RWPE2 (cell line): ENCODE measurements around the gene SIX3.

Experiments used
- ATAC-seq: fragments of 200-7000 bp; cut with Tn5 transposase; 3 replicates; pipeline ENCODE4 v1.9.1; 2021; ENCODE audit warnings: low read depth
- DNase-seq: peaks from one replicate; pipeline ENCODE4 v3.0.0-alpha.2; 2020; ENCODE audit warnings: low spot score
- H3K27ac ChIP-seq: fragments of 450-650 bp; 2 replicates; pipeline ENCODE4 v1.5.1; 2017; ENCODE audit warnings: mild to moderate bottlenecking; ENCODE audit not compliant: poor library complexity, severe bottlenecking
- H3K27me3 ChIP-seq: fragments of 250-450 bp; sonication (Bioruptor Pico); 2 replicates; pipeline ENCODE4 v1.5.1; 2021; ENCODE audit warnings: mild to moderate bottlenecking, moderate library complexity; ENCODE audit not compliant: insufficient read depth, poor library complexity, severe bottlenecking
- H3K36me3 ChIP-seq: fragments of 250-450 bp; sonication (Bioruptor Pico); 2 replicates; pipeline ENCODE4 v1.5.1; 2020; ENCODE audit warnings: low read depth, mild to moderate bottlenecking, moderate library complexity
- H3K4me1 ChIP-seq: fragments of 250-450 bp; sonication (Bioruptor Pico); 2 replicates; pipeline ENCODE4 v1.5.1; 2021; ENCODE audit warnings: mild to moderate bottlenecking, moderate library complexity; ENCODE audit not compliant: insufficient read depth, poor library complexity, severe bottlenecking
- H3K4me3 ChIP-seq: fragments of 250-450 bp; sonication (Bioruptor Pico); 2 replicates; pipeline ENCODE4 v1.5.1; 2021; ENCODE audit warnings: mild to moderate bottlenecking, moderate library complexity; ENCODE audit not compliant: severe bottlenecking
- H3K9me3 ChIP-seq: fragments of 250-450 bp; sonication (Bioruptor Pico); 2 replicates; pipeline ENCODE4 v1.5.1; 2021; ENCODE audit warnings: mild to moderate bottlenecking, moderate library complexity; ENCODE audit not compliant: severe bottlenecking
- CTCF ChIP-seq: fragments of 450-650 bp; IDR thresholded peaks from one replicate; pipeline ENCODE4 v1.5.1; 2017; ENCODE audit warnings: mild to moderate bottlenecking, moderate library complexity; ENCODE audit not compliant: poor library complexity, severe bottlenecking

The SIX3 gene

DNA sequence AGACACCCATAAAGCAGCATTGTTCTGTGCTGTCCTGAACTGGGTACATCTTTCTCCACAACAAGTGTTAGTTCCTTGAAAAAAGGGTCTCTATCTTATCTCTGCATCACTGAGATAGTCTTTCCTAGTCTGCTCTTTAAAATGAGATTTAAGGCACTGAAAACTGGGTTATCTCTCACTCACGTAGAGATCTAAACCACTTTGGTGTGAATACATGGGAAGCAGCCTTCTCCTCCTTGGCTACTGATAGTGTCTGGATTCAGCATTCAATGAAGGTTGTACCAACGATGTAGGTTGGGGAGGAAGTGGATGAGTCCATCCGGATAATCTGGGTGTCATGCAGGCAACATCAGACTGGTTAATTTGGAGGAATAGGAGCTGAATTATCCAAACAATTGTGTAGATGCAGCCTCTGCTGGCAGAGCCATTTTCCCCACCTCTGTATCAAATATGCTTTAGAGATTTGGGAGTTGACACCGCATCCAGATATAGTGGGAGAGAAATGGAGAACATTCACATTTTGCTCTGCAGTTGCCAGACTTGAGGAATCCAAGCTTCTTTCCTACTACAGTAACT lies 15.9 kb upstream of the SIX3 start:
- Histone ChIP-seq H3K4me3 (no peak overlapping the region), H3K4me1 (no peaks in the 10 kb centered on the region), H3K27ac (no peak overlapping the region), H3K9me3 (no peaks in the 10 kb centered on the region), H3K27me3 (peaks cover 81% of the 10 kb centered on the region), H3K36me3 (no peaks in the 10 kb centered on the region)
- ATAC-seq, result no peak
- no peak for TF ChIP-seq CTCF
- no peak for DNase-seq

GRCh38 chr2:44926957-44927356 lies 14.5 kb upstream of the SIX3 start:
- no peak for TF ChIP-seq CTCF
- ATAC-seq, result no peak
- H3K36me3 ChIP-seq, result no peaks in the 10 kb centered on the region
- peaks cover 90% of the 10 kb centered on the region for H3K27me3 ChIP-seq
- H3K4me1 ChIP-seq, result no peaks in the 10 kb centered on the region
- H3K9me3 ChIP-seq, result no peaks in the 10 kb centered on the region
- no peak overlapping the region for H3K4me3 ChIP-seq
- DNase-seq, result no peak
- no peak overlapping the region for H3K27ac ChIP-seq

DNA sequence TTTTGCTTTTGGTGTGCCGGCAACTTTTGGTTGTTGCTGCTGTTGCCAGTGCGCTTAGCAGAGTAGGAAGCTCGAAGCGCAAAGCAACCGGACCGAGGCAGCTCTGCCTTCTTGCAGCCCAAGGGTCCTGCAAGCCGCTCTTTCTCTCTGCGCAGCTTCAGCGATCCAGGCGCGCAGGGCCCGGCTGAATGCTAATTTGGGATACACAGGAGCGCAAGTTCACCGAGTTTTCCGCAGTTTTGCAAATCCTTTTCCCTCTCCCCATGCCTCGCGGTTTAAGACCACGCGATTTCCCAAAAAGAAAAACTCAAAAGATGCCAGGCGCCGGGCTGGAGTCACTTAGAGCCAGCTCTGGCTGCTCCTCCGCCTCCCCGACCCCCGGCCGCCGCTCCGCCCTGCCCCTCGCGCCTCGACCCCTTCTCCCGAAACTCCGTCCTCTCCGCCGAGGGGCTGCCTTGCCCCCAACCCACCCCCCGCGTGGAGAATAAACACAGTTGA lies 13.5 kb upstream of the SIX3 start:
- DNase-seq (no peak), ATAC-seq (no peak)
- H3K4me3 ChIP-seq, result no peak overlapping the region
- H3K4me1 ChIP-seq, result no peaks in the 10 kb centered on the region
- no peak for TF ChIP-seq CTCF
- no peak overlapping the region for H3K27ac ChIP-seq
- H3K36me3 ChIP-seq, result no peaks in the 10 kb centered on the region
- H3K27me3 ChIP-seq, result peaks cover 98% of the 10 kb centered on the region
- no peaks in the 10 kb centered on the region for H3K9me3 ChIP-seq

GRCh38 chr2:44928483-44929158 lies 12.9 kb upstream of the SIX3 start:
- H3K36me3 ChIP-seq, result no peaks in the 10 kb centered on the region
- H3K9me3 ChIP-seq, result no peaks in the 10 kb centered on the region
- peaks cover 98% of the 10 kb centered on the region for H3K27me3 ChIP-seq
- no peak for DNase-seq
- no peaks in the 10 kb centered on the region for H3K4me1 ChIP-seq
- no peak; the same call in 2 of the 3 replicates for ATAC-seq
- TF ChIP-seq CTCF, result no peak
- no peak overlapping the region for H3K4me3 ChIP-seq
- H3K27ac ChIP-seq, result no peak overlapping the region

DNA sequence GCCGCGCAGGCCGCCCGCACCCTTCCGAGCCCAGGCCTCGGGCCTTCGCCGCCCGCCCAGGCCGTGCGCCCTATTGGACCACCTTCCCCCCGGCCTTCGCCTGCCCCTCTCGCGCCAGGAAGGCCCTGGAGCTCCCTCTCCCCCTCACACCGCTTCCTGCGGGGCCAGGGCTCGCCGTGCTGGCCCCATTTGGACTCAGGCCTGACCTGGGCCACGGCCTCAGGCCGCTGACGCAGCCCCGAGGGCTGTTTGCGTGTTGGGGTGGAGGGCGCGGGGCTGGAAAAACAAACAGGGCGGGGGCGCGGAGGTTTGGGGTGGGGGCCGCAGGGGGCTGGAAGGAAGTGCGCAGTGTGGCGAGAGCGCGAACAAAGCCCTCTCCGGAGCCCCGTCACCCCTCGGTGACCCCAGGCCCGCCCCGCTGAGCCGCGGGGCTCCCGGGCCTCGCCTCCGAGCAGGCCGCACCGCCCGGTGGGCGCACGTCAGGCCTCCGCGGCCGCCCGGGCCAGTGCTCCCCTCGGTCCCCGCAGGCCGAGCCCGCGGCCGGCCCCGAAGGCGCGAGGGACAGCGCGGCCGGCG lies 12.3 kb upstream of the SIX3 start:
- no peak for DNase-seq

More for the DNA sequence above, 12.3 kb upstream of the SIX3 start:
- H3K9me3 ChIP-seq, result no peaks in the 10 kb centered on the region
- ATAC-seq, result no peak
- no peak overlapping the region for H3K4me3 ChIP-seq
- no peaks in the 10 kb centered on the region for H3K36me3 ChIP-seq
- no peak for TF ChIP-seq CTCF
- H3K27me3 ChIP-seq, result peaks cover 98% of the 10 kb centered on the region
- H3K4me1 ChIP-seq, result no peaks in the 10 kb centered on the region
- no peak overlapping the region for H3K27ac ChIP-seq
